Medulla oblongata (tissue), 1 donor: ENCODE data around the gene PTBP3.
A peak's percentile ranks its signal among the peaks of the same experiment; 100 is the strongest.
"Not testable (repeated sequence)": the region's sequence is repeated elsewhere in the genome, so short reads cannot be mapped to it uniquely, and the experiment has no call there.

ENCODE experiments used
- DNase-seq: peaks from one replicate; pipeline ENCODE4 v3.0.0-alpha.2; 2015; ENCODE audit errors: extremely low spot score

The PTBP3 gene

DNA sequence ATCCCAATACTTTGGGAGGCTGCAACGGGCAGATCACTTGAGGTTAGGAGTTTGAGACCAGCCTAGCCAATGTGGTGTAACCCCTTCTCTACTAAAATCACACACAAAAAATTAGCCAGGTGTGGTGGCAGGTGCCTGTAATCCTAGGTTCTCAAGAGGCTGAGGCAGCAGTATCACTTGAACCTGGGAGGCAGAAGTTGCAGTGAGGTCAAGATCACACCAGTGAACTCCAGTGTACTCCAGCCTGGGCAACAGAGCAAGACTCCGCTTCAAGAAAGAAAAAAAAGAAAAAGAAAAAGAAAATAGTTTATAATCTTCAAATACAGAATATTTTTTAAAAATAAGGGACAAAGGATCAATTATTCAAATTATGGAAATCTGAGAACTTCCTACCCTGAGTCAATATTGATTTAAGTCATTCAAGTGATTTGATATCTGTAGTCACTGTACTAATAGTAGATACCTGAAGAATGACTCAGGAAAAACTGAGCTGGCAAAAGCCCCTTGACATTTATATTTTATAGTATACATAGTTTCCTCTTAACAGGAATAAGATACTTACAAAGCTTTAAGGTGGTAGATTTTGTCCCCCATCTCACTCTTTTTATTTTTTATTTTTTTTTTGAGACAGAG, 61.8 kb downstream of the PTBP3 start:
- DNase-seq, result no peak

DNA sequence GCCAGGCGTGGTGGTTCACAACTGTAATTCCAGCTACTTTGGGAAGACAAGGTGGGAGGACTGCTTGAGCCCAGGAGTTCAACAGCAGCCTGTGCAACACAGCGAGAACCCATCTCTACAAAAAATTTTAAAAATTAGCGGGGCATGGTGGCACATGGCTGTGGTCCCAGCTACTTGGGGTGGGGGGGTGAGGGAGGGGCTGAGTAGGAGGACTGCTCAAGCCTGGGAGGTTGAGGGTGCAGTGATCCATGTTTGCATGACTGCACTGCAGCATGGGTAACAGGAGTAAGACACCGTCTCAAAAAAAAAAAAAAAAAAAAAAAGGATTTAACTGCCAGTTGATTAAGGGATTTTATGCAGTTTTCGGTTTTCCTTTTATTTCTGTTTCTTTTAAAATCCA, 65.0 kb downstream of the PTBP3 start:
- DNase-seq, result no peak

DNA sequence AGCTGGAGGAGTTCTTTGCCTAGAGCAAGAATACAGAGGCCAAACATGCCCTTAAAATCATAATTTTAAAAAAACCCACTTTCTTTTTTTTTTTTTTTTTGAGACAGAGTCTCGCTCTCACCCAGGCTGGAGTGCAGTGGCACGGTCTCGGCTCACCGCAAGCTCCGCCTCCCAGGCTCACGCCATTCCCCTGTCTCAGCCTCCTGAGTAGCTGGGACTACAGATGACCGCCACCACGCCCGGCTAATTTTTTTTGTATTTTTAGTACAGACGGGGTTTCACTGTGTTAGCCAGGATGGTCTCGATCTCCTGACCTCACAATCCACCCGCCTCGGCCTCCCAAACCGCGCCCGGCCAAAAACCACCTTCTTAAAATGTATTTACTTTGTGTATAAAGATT, 66.3 kb downstream of the PTBP3 start:
- not testable (repeated sequence) for DNase-seq

DNA sequence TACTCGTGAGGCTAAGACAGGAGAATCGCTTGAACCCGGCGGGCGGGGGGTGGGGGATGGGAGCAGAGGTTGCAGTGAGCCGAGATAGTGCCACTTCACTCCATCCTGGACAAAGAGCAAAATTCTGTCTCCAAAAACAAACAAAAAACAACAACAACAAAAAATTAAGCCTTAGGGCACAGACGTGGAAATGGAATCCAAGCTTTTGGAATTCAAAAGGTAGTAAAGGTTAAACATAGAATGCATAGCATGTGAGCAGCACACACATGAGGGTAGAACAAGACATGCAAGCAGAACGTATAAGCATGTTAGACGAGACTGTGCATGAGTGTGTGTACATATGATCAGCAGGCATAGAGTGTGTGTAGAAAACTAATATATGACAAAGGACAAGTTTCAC, 68.0 kb downstream of the PTBP3 start:
- no peak for DNase-seq

DNA sequence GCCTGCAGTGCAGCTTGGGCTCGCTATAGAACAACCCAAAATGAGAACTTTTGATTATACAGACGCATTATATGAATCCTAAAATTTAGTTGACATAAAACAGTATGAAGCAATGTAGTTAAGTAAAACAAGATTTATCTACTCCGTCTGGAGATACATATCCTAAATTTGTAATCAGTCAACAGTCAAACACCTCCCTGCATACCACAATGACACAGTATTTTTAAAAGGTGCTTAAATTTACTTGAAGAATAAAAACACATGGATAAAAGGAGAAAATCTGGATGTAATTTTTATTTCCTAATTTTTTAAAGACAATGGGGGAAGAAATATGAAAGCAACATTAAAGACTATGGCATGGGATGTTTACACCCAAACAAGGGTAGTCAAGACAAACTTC, 70.8 kb downstream of the PTBP3 start:
- no peak for DNase-seq

DNA sequence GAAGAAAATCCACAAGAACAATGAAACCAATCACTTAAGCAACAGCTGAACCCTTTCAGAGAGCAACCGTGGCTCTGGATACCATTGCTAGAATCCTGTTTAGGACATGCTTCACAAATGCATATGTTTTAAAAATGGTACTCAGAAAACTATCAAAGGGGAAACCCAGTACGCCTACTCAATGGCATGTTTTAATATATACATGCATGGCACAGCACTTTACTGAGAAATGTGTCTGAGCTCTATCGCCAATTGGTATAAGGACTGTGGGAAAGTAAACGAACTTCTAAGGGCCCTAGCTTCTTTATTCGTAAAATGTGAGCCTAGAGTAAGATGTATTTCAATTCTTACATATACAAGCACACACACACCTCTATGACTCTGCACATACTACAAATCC, 72.3 kb downstream of the PTBP3 start:
- no peak for DNase-seq

DNA sequence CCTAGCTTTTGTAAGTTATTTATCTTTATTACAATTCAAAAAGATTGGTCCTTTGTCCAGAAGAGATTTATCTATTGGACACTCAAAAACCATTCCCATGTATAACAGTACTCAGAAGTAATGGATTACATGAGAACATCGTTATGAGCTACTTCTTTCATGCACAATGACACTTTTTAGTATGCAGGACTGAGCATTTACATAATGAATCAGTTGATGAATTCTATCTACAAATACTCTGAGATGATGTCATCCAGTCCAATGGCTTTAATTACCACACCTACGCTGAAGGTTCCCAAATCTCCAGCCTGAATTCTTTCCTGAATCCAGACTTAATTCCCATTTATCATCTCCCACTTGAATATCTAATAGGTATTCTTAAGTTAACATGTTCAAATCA, 75.3 kb downstream of the PTBP3 start:
- no peak for DNase-seq

DNA sequence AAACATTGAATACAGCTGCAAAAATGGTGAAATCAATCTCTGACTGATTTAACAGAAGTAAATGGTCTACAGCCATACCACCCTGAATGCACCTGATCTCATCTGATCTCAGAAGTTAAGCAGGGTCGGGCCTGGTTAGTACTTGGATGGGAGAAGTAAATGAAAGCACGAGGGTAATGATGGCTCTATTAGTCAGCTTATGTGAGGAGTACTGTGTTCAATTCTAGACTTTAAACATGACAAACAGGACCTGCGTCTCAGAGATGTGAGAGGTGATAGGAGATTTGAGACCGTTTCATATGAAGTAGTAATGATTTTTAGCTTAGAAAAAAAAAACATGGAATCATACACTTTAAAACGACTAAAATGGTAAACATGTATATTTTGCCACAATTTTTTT, 81.2 kb downstream of the PTBP3 start:
- no peak for DNase-seq

DNA sequence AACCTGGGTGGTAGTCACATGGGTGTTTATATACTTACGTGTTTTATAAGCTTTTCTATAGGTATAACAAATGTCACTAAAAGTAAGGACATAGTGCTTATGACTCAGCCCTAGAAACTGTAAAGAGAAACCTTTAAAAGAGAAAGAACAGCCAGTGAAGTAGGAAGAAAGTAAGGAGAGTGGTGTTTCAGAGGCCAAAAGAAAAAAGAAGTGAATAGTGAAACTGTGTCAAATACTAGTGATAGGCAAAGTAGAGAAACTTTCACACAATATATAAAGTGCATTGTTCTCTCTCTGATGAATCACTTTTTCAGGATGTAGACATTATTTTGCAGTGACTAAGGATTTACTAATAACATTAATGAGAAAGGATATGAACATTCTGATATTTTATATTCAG, 84.1 kb downstream of the PTBP3 start:
- DNase-seq, result no peak

DNA sequence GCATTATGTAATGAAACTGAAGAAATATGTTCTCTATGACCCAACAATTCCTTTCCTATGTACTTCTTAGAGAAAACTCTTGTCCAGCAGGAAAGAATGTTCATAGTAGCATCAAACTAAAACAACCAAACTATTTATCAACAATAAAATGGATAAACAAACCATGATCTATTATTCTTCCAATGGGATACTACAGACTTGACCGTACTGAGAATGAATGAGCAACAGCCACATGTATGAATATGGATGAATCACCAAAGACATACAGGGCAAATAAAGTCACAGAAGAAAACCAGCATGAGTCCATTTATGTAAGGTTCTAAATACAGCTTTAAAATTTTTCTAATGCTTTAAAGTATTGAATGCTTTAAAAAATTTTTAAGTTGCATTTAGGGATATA, 84.7 kb downstream of the PTBP3 start:
- DNase-seq, result no peak

DNA sequence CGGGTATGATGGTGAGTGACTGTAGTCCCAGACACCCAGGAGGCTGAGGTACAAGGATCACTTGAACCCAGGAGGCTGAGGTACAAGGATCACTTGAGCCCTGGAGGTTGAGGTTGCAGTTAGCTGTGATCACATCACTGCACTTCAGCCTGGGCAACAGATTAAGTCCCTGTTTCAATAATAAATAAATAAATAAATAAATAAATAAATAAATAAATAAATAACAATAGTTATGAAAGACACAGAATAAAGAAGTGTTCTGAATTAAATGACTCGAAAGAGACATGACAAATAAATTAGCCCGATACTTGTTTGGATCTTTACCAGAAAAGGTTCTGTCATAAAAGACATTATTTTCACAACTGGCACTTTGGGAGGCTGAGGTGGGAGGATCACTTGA, 86.3 kb downstream of the PTBP3 start:
- DNase-seq, result no peak

DNA sequence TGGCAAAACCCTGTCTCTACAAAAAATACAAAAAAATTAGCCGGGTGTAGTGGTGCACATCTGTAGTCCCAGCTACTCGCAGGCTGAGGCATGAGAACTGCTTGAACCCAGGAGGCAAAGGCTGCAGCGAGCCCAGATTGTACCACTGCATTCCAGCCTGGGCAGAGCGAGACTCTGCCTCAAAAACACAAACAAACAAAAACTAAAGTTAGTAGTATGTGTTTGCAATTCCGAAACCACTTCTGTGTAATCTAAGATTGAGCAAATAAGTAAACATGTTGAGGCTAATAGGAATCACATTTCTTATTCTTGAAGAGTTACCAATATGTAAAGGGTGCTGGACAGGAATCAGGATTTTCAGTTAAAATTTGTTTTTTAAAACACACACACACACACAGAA, 88.3 kb downstream of the PTBP3 start:
- no peak for DNase-seq

DNA sequence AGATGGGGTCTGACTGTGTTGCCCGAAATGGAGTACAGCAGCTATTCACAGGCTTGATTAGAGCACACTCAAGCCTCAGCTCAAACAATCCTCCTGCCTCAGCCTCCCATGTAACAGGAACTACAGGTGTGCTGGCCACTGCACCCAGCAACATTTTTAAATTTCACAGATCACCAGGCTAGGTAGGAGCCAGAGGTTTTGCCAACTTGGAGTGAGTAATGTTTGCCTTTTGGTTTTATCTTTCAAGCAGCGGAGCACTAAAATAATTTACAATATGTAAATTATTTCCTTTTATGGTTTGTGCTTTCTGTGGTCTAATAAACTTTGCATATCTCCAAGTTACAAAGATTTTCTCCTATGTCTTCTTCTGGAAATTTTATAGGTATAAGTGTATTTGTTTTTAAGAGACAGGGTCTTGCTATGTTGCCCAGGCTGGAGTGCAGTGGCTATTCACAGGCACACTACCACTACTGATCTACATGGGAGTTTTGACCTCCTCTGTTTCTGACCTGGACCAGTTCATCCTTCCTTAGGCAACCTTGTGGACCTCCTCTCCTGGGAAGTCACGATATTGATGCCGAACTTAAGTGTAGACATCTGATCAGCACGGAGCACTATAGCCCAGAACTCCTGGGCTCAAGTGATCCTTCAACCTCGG, 91.1 kb downstream of the PTBP3 start:
- DNase-seq, result no peak

DNA sequence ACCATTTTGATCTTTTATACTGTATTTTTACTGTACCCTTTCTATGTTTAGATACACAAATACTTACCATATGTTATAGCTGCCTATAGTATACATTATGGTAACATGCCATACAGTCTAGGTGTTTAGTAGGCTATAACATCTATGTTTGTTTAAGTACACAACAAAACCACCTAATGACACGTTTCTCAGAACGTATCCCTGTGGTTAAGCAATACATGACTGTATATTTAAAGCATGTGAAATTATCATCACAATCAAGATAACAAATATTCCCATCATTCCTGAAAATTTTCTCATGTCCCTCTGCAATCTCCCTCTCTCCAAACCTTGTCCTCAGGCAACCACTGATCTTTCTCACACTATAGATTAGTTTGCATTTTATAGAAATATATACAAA, 91.9 kb downstream of the PTBP3 start:
- DNase-seq, result no peak

DNA sequence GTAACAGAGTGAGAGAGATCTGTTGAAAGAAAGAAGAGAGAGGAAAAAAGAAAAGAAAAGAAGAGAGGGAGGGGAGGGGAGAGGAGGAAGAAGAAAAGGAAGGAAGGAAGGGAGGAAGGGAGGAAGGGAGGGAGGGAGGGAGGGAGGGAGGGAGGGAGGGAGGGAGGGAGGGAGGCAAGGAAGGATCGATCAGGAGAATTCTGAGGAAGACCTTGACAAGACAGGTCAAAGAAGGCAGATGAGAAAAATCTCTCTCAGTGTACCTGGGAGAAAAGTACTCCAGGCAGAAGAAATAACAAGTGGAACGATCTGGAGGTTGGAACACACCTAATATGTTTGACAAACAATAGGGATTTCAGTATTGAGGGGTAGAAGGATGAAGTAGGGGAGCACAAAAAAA, 93.7 kb downstream of the PTBP3 start:
- no peak for DNase-seq

DNA sequence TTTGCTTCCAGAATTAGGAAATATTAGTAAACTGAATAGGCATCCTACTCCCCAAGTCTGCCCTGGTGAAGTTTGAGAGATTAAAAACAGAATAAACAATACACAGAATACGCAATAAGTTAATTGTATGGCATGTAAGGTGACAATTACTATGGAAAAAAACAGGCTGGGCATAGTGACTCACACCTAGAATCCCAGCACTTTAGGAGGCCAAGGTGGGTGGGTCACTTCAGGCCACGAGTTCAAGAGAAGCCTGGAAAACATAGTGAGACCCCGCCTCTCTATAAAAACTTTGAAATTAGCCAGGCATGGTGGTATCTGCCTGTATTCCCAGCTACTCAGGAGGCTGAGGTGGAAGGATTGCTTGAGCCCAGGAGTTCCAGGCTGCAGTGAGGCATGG, 94.1 kb downstream of the PTBP3 start:
- no peak for DNase-seq

DNA sequence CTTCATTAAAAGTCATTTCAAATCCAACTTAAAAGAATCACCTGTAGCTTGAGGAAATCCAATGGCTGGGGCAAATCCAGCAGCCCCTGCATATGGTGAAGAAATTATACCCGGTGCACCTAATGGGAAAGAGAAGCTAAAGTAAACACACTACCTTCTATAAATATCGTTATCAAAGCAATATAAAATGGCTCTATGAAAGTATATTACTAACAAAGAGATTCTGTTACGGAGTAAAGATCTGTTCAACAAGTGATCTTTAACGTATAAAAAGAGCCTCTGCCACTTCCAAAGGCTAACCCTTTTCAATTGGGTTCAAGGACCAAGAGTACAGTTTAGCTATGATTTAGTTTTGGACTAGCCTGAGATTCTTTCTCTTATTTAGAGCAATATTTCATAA, 98.6 kb downstream of the PTBP3 start:
- no peak for DNase-seq

DNA sequence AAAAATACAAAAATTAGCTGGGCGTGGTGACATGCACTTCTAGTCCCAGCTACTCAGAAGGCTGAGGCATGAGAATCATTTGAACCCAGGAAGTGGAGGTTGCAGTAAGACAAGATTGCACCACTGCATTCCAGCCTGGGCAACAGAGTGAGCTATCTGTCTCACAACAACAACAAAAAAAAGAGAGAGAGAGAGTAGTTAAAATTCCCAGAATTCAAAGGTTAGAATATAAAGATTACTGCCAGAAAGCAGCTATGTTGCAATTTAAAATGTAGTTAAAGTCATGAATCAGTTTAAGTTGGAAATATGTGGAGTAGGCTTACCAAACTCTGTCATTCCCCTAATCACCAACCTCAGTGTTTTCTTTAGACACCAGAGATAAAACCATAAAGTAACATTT, 99.7 kb downstream of the PTBP3 start:
- no peak for DNase-seq

DNA sequence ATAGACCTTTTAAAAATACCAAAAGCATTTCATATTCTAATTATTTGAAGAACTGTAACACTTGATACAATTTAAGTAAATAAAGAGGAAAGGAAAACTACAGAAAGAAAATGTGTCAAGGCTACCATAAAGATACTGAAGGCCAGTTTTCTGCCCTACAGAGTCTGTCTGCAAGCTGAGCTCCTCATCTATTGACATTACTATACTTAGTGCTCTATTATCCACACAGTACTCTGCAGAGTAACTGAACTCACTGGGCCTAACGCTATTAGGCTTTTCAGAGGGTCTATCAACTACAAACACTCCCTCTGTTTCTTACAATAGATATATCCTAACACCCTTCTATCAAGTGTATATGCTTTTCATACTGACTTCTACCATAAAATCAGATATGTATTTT, 101.2 kb downstream of the PTBP3 start:
- DNase-seq, result no peak

DNA sequence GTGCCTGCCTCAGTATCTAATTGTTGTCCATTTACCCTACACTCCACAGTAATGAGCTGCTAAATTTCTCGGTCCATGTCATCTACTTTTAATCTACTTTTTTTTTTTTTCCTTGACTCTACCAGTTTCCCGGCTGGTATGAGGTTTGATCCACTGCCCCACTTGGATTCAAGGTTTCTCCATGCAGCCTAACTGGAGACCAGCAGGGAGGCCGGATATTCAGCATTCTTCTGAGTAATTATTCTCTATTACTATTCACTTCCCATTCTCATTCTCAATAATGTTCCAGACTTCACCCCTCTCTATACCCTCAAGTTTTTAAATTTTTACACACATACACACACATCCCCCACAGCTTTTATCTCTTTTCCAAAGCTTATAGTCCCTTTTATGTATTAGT, 107.3 kb downstream of the PTBP3 start:
- DNase-seq, result no peak

DNA sequence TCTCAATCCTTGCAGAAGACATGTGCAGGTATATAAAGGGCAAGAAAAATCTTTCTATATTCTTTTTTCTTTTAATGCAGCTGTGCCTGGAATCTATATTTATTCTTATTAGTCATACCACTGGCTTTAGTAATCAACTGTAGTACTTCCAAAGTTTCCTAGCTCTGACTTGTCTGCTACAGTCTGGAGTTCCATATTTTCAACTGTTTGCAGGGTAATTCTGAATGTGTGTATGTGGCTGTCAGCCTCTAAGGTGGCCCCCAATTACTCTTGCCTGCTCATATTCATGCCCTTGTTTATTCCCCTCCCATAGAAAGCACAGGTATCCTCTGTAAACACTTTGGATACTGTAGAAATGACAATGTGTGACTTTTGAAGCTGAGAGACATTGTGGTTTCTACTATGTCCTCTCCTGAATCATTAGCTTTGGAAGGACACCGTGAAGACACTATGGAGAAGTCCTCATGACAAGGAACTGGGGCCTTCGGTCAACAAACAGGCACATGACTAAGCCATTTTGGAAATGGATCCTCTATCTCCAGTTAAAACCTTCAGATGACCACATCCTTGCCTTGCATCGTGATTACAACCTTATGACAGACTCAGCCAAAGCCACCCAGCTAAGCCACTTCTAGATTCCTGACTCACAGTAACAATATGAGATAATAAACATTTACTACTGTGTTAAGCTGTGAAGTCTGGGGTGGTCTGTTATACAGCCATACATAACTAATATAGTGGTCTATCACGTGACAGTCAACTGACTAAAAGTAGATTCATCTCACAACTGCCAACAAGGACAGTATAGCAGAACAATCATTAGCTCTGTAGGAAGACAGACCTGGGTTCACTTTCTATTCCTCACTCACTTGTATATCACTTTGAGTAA, 108.8 kb downstream of the PTBP3 start:
- DNase-seq, result no peak

DNA sequence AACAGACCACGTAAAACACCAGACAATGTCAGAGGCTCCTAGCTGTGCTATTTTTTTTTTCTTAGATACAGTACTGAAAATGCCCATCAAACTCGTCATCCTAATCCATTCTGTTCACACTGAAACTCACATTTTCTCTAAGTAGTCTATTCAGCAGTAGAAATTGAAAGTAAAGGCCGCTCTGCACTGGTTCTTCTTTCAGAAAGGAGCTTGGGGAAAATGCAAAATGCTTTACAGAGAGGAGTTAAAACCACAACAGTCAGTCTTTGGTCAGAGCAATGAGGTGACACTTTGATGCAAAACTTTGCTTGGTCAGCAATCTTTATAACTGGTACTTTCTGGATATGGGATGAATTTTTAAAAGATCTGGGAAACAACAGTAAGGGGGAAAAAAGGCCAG, 114.5 kb downstream of the PTBP3 start:
- DNase-seq, result peak; percentile 17

DNA sequence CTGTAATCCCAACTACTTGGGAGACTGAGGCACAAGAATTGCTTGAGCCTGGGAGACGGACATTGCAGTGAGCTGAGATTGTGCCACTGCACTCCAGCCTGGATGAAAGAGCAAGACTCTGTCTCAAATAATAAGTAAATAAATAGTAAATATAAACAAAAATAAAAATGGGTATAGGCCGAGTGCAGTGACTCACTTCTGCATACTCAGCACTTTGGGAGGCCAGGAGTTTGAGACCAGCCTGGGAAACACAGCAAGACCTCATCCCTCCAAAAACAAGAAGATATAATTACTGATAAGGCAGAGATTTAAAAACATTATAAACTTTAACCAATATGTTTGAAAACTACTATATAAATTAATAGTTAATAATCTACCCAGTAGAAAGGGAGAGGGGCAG, 120.5 kb downstream of the PTBP3 start:
- DNase-seq, result no peak
